WTC11 (cell line): ENCODE data around the gene CHRNB2. TPM values are rescaled to one million over a fixed set of nuclear protein-coding genes. Genes with fewer than 3 reads are reported as not detected.

ENCODE experiments used
- ATAC-seq: fragments of 200-7000 bp; cut with Tn5 transposase; 2 replicates; pipeline ENCODE4 v1.10.0; 2021; ENCODE audit warnings: mild to moderate bottlenecking, moderate library complexity
- CTCF ChIA-PET: fragments of 300-600 bp; sonication (Branson Sonifier 250); formaldehyde crosslinking; loops from one replicate; lab custom pipeline; 2021; ENCODE audit warnings: antibody characterized with exemption; lab: Charles Lee
- POLR2A ChIA-PET: fragments of 350-600 bp; sonication (Branson Sonifier 250); formaldehyde crosslinking; loops from one replicate; lab custom pipeline; 2021; ENCODE audit warnings: antibody characterized with exemption; lab: Charles Lee
- DNase-seq: peaks from one replicate; pipeline ENCODE4 v3.0.0; 2021; ENCODE audit warnings: low spot score
- H3K27ac Mint-ChIP-seq: 2 replicates; pipeline ENCODE4 v1.8.0; 2021; ENCODE audit warnings: mixed read lengths
- H3K27me3 Mint-ChIP-seq: 2 replicates; pipeline ENCODE4 v1.8.0; 2021; ENCODE audit warnings: low read depth, mild to moderate bottlenecking, moderate library complexity, mixed read lengths
- H3K36me3 Mint-ChIP-seq: 2 replicates; pipeline ENCODE4 v1.8.0; 2021; ENCODE audit warnings: mixed read lengths
- H3K4me1 Mint-ChIP-seq: 2 replicates; pipeline ENCODE4 v1.8.0; 2022; ENCODE audit warnings: mixed read lengths
- H3K4me3 Mint-ChIP-seq: 2 replicates; pipeline ENCODE4 v1.8.0; 2021; ENCODE audit warnings: mild to moderate bottlenecking, moderate library complexity, mixed read lengths
- H3K9me3 Mint-ChIP-seq: 2 replicates; pipeline ENCODE4 v1.8.0; 2021; ENCODE audit warnings: mixed read lengths
- AFF4 ChIP-seq: sonication (generic); formaldehyde crosslinking; IDR thresholded peaks from 2 replicates; pipeline ENCODE4 v1.8.1; 2023; ENCODE audit warnings: mild to moderate bottlenecking, missing genetic modification reagents, borderline replicate concordance
- AR ChIP-seq: fragments of 250-450 bp; sonication (Bioruptor Pico); IDR thresholded peaks from 2 replicates; pipeline ENCODE4 v1.9.0; 2021; ENCODE audit warnings: mild to moderate bottlenecking
- E2F1 ChIP-seq: sonication (generic); formaldehyde crosslinking; IDR thresholded peaks from 2 replicates; pipeline ENCODE4 v1.8.0; 2022; ENCODE audit warnings: mild to moderate bottlenecking, missing genetic modification reagents
- ELF4 ChIP-seq: sonication (generic); formaldehyde crosslinking; IDR thresholded peaks from 2 replicates; pipeline ENCODE4 v1.8.1; 2022; ENCODE audit warnings: low read depth, mild to moderate bottlenecking, moderate library complexity, missing genetic modification reagents
- ESRRA ChIP-seq: sonication (generic); formaldehyde crosslinking; IDR thresholded peaks from 2 replicates; pipeline ENCODE4 v1.8.1; 2022; ENCODE audit warnings: mild to moderate bottlenecking, missing genetic modification reagents, borderline replicate concordance
- FOXK1 ChIP-seq: sonication (generic); formaldehyde crosslinking; IDR thresholded peaks from 2 replicates; pipeline ENCODE4 v1.8.0; 2022; ENCODE audit warnings: mild to moderate bottlenecking, moderate library complexity, missing genetic modification reagents
- MAX ChIP-seq: sonication (generic); formaldehyde crosslinking; IDR thresholded peaks from 2 replicates; pipeline ENCODE4 v1.8.0; 2022; ENCODE audit warnings: mild to moderate bottlenecking, missing genetic modification reagents
- OVOL2 ChIP-seq: fragments of 250-450 bp; sonication (Bioruptor Pico); IDR thresholded peaks from 2 replicates; pipeline ENCODE4 v1.9.0; 2021; ENCODE audit warnings: mild to moderate bottlenecking, borderline replicate concordance
- STAT6 ChIP-seq: sonication (generic); formaldehyde crosslinking; conservative IDR thresholded peaks from 2 replicates; pipeline ENCODE4 v1.8.1; 2023; ENCODE audit warnings: mild to moderate bottlenecking, low read depth, missing genetic modification reagents, moderate library complexity
- TEAD4 ChIP-seq: sonication (generic); formaldehyde crosslinking; IDR thresholded peaks from 2 replicates; pipeline ENCODE4 v1.8.0; 2022; ENCODE audit warnings: mild to moderate bottlenecking, missing genetic modification reagents
- USF1 ChIP-seq: sonication (generic); formaldehyde crosslinking; IDR thresholded peaks from 2 replicates; pipeline ENCODE4 v1.8.0; 2022; ENCODE audit warnings: mild to moderate bottlenecking, missing genetic modification reagents
- USF2 ChIP-seq: sonication (generic); formaldehyde crosslinking; IDR thresholded peaks from 2 replicates; pipeline ENCODE4 v1.8.1; 2023; ENCODE audit warnings: mild to moderate bottlenecking, missing genetic modification reagents, moderate library complexity
- ZNF396 ChIP-seq: fragments of 250-450 bp; sonication (Bioruptor Pico); IDR thresholded peaks from 2 replicates; pipeline ENCODE4 v1.8.0; 2021; ENCODE audit warnings: mild to moderate bottlenecking, moderate library complexity, borderline replicate concordance
- ZNF425 ChIP-seq: fragments of 250-450 bp; sonication (Bioruptor Pico); conservative IDR thresholded peaks from 2 replicates; pipeline ENCODE4 v1.9.0; 2021; ENCODE audit warnings: mild to moderate bottlenecking
- ZNF671 ChIP-seq: fragments of 250-450 bp; sonication (Bioruptor Pico); IDR thresholded peaks from 2 replicates; pipeline ENCODE4 v1.8.0; 2021; ENCODE audit warnings: mild to moderate bottlenecking
- total RNA-seq: library from RNA; stranded (reverse); gene quantifications from 3 replicates; pipeline ENCODE4 v1.2.3, GENCODE V29; 2021

The CHRNB2 gene
- total RNA-seq, 1 experiment from 2014 or later = 1.7 TPM

GRCh38 chr1:154567386-154568156 is at the start of gene CHRNB2 (continued):
- peak; percentile 89; the same call in 1 of the 2 replicates for TF ChIP-seq AFF4 (CRISPR knock-in tag)
- TF ChIP-seq ZNF396 (CRISPR knock-in tag) = no peak
- TF ChIP-seq AR (CRISPR knock-in tag) = no peak
- no peak for TF ChIP-seq OVOL2 (CRISPR knock-in tag)
- peak; percentile 71 for TF ChIP-seq USF2 (CRISPR knock-in tag)
- peak; percentile 91; the same call in 1 of the 2 replicates for TF ChIP-seq STAT6 (CRISPR knock-in tag)
- TF ChIP-seq ELF4 (CRISPR knock-in tag) = peak; percentile 98
- peak; percentile 97 for TF ChIP-seq ESRRA (CRISPR knock-in tag)
- TF ChIP-seq MAX (CRISPR knock-in tag) = peak; percentile 93
- peak; percentile 91 for TF ChIP-seq TEAD4

- ATAC-seq (peak; percentile 55; the same call in 1 of the 2 replicates), DNase-seq (no peak)
- TF ChIP-seq USF1 (CRISPR knock-in tag) = no peak
- no peak for TF ChIP-seq E2F1 (CRISPR knock-in tag)
- TF ChIP-seq ZNF671 (CRISPR knock-in tag) = no peak
- TF ChIP-seq ZNF425 (CRISPR knock-in tag) = no peak
- no peak for TF ChIP-seq FOXK1
- H3K4me3 Mint-ChIP-seq = no peak overlapping the region
- peak overlapping the region; percentile 60; the same call in 1 of the 2 replicates for H3K27ac Mint-ChIP-seq
- H3K9me3 Mint-ChIP-seq = no peaks in the 10 kb centered on the region
- H3K27me3 Mint-ChIP-seq = no peaks in the 10 kb centered on the region; the same call in 1 of the 2 replicates
- H3K4me1 Mint-ChIP-seq = 0 out of 2 replicates have a peak, but pooled peaks cover 3% of the 10 kb centered on the region
- CTCF ChIA-PET = interaction anchor here (0.9 to 1.3 kb wide), 2 partner anchors 27 to 300 kb away, joined by 3 to 4 read pairs; no protein-coding TSS in a partner anchor
- POLR2A ChIA-PET = no interaction called here
- no peaks in the 10 kb centered on the region for H3K36me3 Mint-ChIP-seq
Observed at GRCh38 chr1:154519591-154519991, 48.0 kb upstream of the CHRNB2 start.
